Central memory CD8-positive, alpha-beta T cell (primary cell): ENCODE results near the gene TDRD9.
"Not testable (repeated sequence)": the region's sequence is repeated elsewhere in the genome, so short reads cannot be mapped to it uniquely, and the experiment has no call there.

ENCODE experiments used
- ATAC-seq: fragments of 150-1000 bp; cut with Tn5 transposase; replicated peaks from 2 replicates; pipeline ENCODE4 v1.10.0; 2022; ENCODE audit warnings: mild to moderate bottlenecking, moderate FRiP score, moderate number of reproducible peaks; ENCODE audit not compliant: poor library complexity, severe bottlenecking; ENCODE audit errors: extremely low read depth
- DNase-seq, 2 donors: peaks; one replicate each; pipeline ENCODE4 v3.0.0; 2021; ENCODE audit warnings: low spot score in 2 of 2
- H3K27ac Mint-ChIP-seq: one replicate; pipeline ENCODE4 v1.8.0; 2022; ENCODE audit warnings: low read depth, mild to moderate bottlenecking, moderate library complexity, mixed read lengths
- H3K27me3 Mint-ChIP-seq: one replicate; pipeline ENCODE4 v1.8.0; 2022; ENCODE audit warnings: mixed read lengths
- H3K36me3 Mint-ChIP-seq: one replicate; pipeline ENCODE4 v1.8.0; 2022; ENCODE audit warnings: mild to moderate bottlenecking, moderate library complexity, mixed read lengths; ENCODE audit not compliant: insufficient read depth
- H3K4me1 Mint-ChIP-seq: one replicate; pipeline ENCODE4 v1.8.0; 2022; ENCODE audit warnings: mixed read lengths
- H3K4me3 Mint-ChIP-seq: one replicate; pipeline ENCODE4 v1.8.0; 2022; ENCODE audit warnings: mild to moderate bottlenecking, moderate library complexity, mixed read lengths
- H3K9me3 Mint-ChIP-seq: one replicate; pipeline ENCODE4 v1.8.0; 2022; ENCODE audit warnings: mixed read lengths

The TDRD9 gene

GRCh38 chr14:103886304-103887169 lies 41.7 kb upstream of the TDRD9 start:
- no peak overlapping the region for H3K4me3 Mint-ChIP-seq

DNA sequence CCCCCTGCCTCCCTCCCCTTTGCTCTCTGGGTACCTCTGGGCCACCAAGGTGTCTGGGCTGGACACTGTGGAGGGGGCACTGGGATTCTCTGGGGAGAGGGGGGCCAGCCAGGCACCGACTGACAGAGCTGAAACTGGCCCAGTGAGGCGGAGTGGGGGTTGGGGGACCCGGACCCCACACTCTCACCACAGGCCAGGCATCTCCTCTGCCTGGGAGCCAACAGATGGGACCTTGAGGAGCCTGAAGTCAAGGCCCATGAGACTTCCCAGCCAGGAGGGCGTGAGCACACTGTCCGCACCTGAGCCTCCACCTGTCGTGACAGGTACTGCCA lies 41.1 kb upstream of the TDRD9 start:
- no peaks in the 10 kb centered on the region for H3K9me3 Mint-ChIP-seq
- no peaks in the 10 kb centered on the region for H3K36me3 Mint-ChIP-seq
- H3K4me1 Mint-ChIP-seq = no peaks in the 10 kb centered on the region
- no peak overlapping the region for H3K4me3 Mint-ChIP-seq
- ATAC-seq = no peak
- DNase-seq = no peak
- no peaks in the 10 kb centered on the region for H3K27me3 Mint-ChIP-seq
- H3K27ac Mint-ChIP-seq = no peak overlapping the region

More at GRCh38 chr14:103886304-103887169, 41.7 kb upstream of the TDRD9 start:
- Mint-ChIP-seq H3K27me3 (no peaks in the 10 kb centered on the region), H3K36me3 (no peaks in the 10 kb centered on the region), H3K27ac (no peak overlapping the region), H3K9me3 (no peaks in the 10 kb centered on the region), H3K4me1 (no peaks in the 10 kb centered on the region)
- ATAC-seq (no peak), DNase-seq (no peak)

- no peak overlapping the region for H3K27ac Mint-ChIP-seq
- H3K36me3 Mint-ChIP-seq = no peaks in the 10 kb centered on the region
- no peaks in the 10 kb centered on the region for H3K27me3 Mint-ChIP-seq
- DNase-seq (no peak), ATAC-seq (no peak)
- no peaks in the 10 kb centered on the region for H3K9me3 Mint-ChIP-seq
- no peaks in the 10 kb centered on the region for H3K4me1 Mint-ChIP-seq
- H3K4me3 Mint-ChIP-seq = no peak overlapping the region
Observed at GRCh38 chr14:103887557-103888115, 40.6 kb upstream of the TDRD9 start.

GRCh38 chr14:103889002-103889312 lies 39.3 kb upstream of the TDRD9 start:
- not testable (repeated sequence) for H3K9me3 Mint-ChIP-seq, H3K27ac Mint-ChIP-seq, ATAC-seq, H3K36me3 Mint-ChIP-seq, H3K4me3 Mint-ChIP-seq, H3K27me3 Mint-ChIP-seq, H3K4me1 Mint-ChIP-seq, DNase-seq

GRCh38 chr14:103889313-103890051 lies 38.8 kb upstream of the TDRD9 start:
- no peak for DNase-seq
- no peaks in the 10 kb centered on the region for H3K4me1 Mint-ChIP-seq
- H3K27me3 Mint-ChIP-seq = no peaks in the 10 kb centered on the region
- no peak overlapping the region for H3K27ac Mint-ChIP-seq
- H3K4me3 Mint-ChIP-seq = no peak overlapping the region
- H3K9me3 Mint-ChIP-seq = no peaks in the 10 kb centered on the region
- no peaks in the 10 kb centered on the region for H3K36me3 Mint-ChIP-seq
- no peak for ATAC-seq

DNA sequence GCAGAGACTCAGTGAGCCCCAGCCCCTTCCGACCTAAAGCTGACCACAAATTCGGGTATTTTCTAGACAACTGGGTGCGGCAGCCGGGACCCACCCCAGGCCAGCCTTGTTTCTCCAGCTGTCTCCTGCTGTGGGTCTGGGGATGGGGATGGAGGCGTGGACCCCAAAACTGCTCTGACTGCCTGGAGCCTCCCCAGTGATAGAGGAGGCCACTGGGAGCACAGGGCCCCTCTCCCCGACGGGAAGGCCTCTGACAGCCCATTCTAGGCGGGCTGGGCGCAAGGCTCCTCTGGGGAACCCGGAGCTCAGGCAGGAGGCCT lies 38.2 kb upstream of the TDRD9 start:
- no peaks in the 10 kb centered on the region for H3K27me3 Mint-ChIP-seq
- no peaks in the 10 kb centered on the region for H3K36me3 Mint-ChIP-seq
- no peaks in the 10 kb centered on the region for H3K4me1 Mint-ChIP-seq
- no peak overlapping the region for H3K4me3 Mint-ChIP-seq
- ATAC-seq = no peak
- H3K9me3 Mint-ChIP-seq = no peaks in the 10 kb centered on the region
- H3K27ac Mint-ChIP-seq = no peak overlapping the region
- DNase-seq = no peak

DNA sequence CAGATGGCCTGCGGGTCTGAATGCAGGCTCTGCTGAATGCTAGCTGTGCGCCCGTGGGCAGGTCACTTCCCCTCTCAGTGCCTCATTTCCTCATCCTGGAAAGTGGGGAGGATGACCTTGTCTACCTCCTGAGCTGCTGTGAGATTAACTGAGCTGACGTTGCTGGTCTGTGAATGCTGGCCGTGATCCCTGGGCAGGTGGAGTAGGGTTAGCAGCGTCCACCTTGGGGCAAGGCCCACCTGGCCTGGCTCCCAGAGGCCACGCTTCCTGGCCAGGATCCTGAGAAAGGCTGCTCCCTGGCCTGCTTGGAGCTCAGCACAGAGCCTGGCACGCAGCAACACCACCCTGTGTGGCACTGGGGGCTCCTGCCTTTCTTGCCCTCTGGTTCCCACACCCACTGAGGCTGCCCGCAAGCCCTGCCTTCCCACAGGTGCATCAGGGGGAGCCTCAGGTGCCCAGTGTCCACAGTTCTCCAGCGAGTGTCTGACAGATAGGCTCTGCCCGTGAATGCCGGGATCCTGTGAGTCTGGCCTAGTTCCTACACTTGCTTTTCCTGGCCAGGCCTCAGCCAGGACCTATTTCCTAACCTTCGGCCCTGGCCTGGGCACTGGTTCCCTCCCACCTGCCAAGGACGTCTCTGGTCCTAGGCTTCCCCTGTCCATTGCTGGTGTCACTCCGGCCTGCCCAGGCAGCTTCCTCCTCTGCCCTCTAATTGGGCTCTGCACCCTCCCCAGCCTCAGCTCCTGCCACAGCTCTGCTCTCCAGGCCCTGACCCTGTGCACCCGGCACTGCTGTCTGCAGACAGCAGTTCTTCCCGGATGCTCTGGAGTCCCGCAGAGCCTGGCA lies 37.2 kb upstream of the TDRD9 start:
- H3K4me1 Mint-ChIP-seq = no peaks in the 10 kb centered on the region
- H3K27ac Mint-ChIP-seq = peak overlapping the region; percentile 22
- no peak overlapping the region for H3K4me3 Mint-ChIP-seq
- DNase-seq (no peak), ATAC-seq (no peak)
- no peaks in the 10 kb centered on the region for H3K9me3 Mint-ChIP-seq
- H3K27me3 Mint-ChIP-seq = no peaks in the 10 kb centered on the region
- no peaks in the 10 kb centered on the region for H3K36me3 Mint-ChIP-seq

GRCh38 chr14:103891667-103892215 lies 36.5 kb upstream of the TDRD9 start:
- DNase-seq = no peak
- Mint-ChIP-seq H3K9me3 (no peaks in the 10 kb centered on the region), H3K27me3 (no peaks in the 10 kb centered on the region), H3K4me1 (no peaks in the 10 kb centered on the region), H3K4me3 (no peak overlapping the region), H3K36me3 (no peaks in the 10 kb centered on the region), H3K27ac (peak overlapping the region; percentile 22)
- no peak for ATAC-seq

- no peak for ATAC-seq
- Mint-ChIP-seq H3K4me3 (no peak overlapping the region), H3K4me1 (no peaks in the 10 kb centered on the region), H3K27me3 (no peaks in the 10 kb centered on the region), H3K9me3 (no peaks in the 10 kb centered on the region), H3K36me3 (no peaks in the 10 kb centered on the region), H3K27ac (no peak overlapping the region)
- no peak for DNase-seq
Observed at GRCh38 chr14:103892247-103892646, 36.0 kb upstream of the TDRD9 start.

DNA sequence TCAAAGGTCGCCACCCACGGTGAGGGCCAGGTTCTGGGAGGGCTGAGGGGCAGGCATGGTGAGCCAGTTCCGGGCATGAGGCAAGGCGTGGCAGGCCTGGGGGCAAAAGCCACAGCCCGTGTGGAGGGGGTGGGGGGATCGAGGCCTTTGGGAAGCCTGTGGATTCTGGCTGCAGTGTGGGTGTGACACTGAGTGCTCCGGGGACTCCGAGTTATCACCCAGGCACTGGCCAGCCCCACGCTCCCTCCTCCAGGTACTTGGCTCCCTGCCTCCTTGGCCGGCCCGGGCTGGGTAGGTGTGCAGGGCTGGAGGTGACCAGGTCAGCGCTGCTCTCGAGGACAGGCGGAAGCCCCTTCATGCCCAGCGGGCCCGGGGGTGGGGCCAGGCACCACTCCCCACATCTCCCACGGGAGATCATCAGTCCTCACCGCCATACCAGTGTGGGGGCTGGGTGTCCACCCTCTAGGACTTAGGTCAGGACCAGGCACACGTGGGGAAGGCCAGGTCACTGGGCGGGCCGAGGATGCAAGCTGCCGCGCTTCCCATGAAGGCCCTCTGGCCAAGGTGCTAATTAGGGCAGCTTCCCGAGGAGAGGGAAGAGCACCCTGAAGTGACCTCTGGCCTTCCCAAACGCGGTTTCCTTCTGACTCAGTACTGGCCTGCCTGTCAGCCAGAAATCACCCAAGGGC lies 34.1 kb upstream of the TDRD9 start:
- Mint-ChIP-seq H3K4me3 (no peak overlapping the region), H3K27me3 (no peaks in the 10 kb centered on the region), H3K4me1 (no peaks in the 10 kb centered on the region), H3K36me3 (no peaks in the 10 kb centered on the region), H3K27ac (no peak overlapping the region), H3K9me3 (no peaks in the 10 kb centered on the region)
- ATAC-seq (no peak), DNase-seq (no peak)

DNA sequence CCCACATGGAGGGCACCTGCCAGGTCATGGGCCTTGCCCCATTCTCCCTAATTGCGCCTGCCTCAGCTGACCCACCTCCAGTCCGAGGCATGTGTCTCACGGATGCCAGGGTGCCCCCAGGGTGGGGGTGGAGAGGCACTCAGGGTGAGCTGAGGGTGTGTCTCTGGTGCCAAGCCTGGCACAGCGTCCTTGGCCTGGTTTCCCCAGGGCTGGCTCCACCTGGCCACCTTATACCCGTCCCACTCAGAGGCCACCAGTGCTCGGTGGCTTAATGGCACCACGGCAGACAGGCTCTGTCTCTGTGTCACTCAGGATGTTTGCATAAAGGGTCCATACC lies 33.6 kb upstream of the TDRD9 start:
- H3K36me3 Mint-ChIP-seq = no peaks in the 10 kb centered on the region
- H3K4me1 Mint-ChIP-seq = no peaks in the 10 kb centered on the region
- ATAC-seq (no peak), DNase-seq (no peak)
- H3K27ac Mint-ChIP-seq = no peak overlapping the region
- no peak overlapping the region for H3K4me3 Mint-ChIP-seq
- no peaks in the 10 kb centered on the region for H3K27me3 Mint-ChIP-seq
- no peaks in the 10 kb centered on the region for H3K9me3 Mint-ChIP-seq

GRCh38 chr14:103896578-103896977 lies 31.7 kb upstream of the TDRD9 start:
- ATAC-seq = no peak
- no peaks in the 10 kb centered on the region for H3K27me3 Mint-ChIP-seq
- no peak for DNase-seq
- no peaks in the 10 kb centered on the region for H3K36me3 Mint-ChIP-seq
- H3K4me3 Mint-ChIP-seq = no peak overlapping the region
- no peaks in the 10 kb centered on the region for H3K9me3 Mint-ChIP-seq
- no peak overlapping the region for H3K27ac Mint-ChIP-seq
- H3K4me1 Mint-ChIP-seq = peaks cover 7% of the 10 kb centered on the region
